Suppressor macrophage (primary cell): ENCODE results near the gene GPR55.
A peak's percentile ranks its signal among the peaks of the same experiment; 100 is the strongest.
"Not testable (repeated sequence)": the region's sequence is repeated elsewhere in the genome, so short reads cannot be mapped to it uniquely, and the experiment has no call there.

Experiments
- DNase-seq, 4 experiments: peaks; one replicate each; pipeline ENCODE4 v3.0.0-alpha.2; 2020 to 2022

The GPR55 gene

GRCh38 chr2:230950874-230951339 lies 25.9 kb upstream of the GPR55 start:
- DNase-seq: no peak

- DNase-seq: no peak
These were observed 25.2 kb upstream of the GPR55 start for GRCh38 chr2:230949966-230950873.

DNA sequence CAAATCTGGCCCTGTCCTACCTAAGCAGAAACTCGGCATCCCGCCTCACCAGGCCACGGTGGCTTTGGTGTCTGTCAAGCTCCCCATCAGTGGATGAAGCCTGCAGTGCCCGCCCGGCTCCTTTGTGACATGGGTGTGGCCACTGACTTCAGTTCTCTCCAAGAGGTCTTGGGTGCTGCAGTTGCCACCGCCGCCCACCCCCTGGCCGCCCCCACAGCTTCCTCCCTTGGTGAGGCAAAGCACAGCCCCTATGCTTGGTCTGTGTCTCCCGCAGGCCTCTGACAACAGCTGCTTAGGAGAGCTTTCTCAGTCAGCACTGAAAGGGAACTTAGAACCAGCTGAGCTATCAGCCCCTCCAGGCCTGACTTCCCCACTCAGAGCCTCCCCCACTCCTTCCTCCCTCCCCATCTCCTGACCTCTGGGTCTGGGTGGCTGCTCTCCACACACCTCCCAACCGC lies 22.9 kb upstream of the GPR55 start:
- DNase-seq: peak; percentile 83 to 93 (median 92)

DNA sequence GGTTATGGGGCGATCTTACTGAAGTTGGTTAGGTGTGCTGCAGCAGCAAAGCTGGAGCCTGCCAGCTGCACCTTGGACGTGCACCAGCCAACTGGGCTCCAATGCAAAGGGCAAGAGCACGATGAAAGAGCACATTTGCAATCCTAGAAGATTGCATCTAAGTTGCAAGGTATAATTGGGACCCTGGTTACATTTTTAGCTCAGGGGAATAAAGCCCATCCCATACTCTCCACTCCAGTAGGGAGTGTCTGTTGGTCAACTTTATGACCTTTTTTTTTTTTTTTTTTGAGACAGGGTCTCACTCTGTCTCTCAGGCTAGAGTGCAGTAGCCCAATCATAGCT lies 22.2 kb upstream of the GPR55 start:
- DNase-seq: no peak

- DNase-seq: no peak
These were observed 21.6 kb upstream of the GPR55 start for GRCh38 chr2:230946429-230947234.

DNA sequence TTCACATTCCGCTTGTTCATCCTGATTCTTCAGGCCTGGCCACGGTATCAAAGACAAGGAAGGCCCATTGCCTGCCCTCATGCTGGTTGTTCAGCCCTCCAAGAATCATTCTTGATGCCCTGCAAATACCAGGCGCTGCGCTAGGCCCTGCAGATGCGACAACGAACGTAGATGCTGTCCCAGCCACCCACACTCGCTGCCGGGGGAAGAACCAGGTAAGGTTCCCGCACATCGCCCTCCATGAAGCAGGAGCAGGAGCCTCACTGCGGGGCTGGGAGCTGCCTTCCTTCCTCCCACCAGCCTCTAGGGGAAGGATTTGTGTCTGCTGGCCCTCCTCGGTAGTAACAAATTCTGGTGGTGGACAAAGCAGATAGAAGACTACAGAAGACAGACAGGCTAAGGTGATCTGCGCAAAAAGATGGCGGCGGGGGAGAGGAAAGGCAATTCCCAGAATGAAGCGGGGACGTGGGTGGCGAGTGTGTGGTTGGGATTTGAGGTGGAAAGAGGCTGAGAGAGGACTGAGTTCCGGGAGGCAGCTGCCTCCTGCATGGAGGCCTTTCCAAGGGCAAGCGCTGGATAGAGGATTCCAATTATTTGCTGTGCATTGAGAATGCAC lies 19.8 kb upstream of the GPR55 start:
- DNase-seq: no peak

DNA sequence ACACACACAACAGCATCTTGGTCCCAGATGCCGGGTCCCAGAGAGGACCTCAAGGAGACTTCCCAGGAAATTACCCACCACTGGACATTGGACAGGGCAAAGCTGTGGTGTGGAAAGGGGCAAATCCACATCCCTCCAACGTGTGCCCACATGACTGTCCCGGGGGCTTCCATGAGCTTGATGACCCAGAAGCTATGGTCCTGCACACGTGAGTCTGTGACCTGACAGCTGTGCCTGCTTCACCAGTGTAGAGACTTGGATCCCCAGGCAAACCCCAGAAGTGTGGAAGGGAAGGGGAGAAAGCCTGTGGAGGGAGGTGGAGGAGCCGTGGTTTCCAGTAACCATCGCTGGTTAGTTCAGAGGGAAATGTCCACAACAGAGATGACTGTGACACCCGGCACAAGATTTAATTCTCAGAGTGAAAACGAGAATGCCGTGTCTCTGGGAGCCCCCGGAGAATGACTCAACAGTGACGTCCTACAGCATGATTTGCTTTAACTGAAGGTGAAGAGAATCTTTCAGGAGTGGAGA lies 19.1 kb upstream of the GPR55 start:
- peak in 2 of 4 experiments; percentile 22 to 26 for DNase-seq

DNA sequence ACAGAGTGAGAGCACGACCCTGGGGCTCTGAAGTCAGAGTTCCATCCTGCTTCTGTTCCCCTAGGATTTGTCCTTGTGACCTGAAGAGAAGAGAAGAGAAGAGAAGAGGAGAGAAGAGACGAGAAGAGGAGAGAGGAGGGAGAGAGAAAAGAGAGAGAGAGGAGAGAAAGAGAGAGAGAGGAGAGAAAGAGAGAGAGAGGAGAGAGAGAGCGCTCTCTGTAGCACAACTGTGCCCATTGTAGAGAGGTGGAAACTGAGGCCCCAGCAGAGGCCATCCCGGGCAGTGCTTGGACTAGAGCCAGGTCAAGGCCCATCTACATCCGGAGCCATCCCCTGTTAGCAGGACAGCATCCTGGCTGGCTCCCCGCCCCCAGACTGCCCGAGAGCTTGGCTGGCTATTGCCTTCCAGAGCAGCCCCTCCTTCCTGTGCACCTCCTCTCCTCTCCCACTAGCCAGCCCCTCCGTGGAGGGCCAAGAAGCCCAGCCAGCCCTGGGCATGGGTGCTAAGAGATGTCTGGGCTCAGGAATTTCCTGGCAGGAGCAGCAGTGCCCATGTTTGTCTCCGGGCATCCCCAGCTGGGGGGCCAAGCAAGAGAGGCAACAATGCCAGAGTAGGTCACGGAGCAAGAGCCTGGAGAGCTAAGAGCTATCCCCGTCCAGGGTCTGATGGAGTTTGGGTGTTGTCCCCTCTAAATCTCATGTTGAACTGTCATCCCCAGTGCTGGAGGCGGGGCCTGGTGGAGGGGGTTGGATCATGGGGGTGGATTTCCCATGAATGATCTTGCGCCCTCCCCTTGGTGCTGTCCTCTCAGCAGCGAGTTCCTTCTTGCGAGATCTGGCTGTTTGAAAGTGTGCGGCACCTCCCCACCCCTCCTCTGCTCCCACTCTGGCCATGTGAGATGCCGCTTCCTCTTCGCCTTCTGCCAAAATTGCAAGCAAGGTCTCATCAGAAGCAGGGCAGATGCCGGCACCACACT lies 18.2 kb upstream of the GPR55 start:
- DNase-seq: peak; percentile 83 to 93 (median 91)

- no peak for DNase-seq
These were observed 17.3 kb upstream of the GPR55 start for GRCh38 chr2:230942371-230942770.

GRCh38 chr2:230941202-230942180 lies 16.4 kb upstream of the GPR55 start:
- no peak for DNase-seq

DNA sequence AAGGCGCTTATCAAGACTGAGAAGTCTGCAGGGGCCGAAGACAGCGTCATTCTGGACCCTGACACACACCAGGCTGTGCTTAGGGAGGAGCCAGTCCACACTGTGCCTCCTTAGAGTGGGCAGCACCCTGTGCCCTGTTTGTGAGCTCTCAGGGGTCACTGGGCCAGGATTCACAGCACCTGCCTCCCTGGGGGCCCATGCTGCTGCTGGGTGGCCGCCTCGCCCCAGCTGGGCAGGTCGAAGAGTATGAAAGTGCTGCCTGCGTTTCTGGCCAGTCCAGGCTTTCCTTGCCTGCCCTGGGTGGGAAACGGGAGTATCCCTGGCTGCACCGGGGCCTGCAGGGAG lies 15.4 kb upstream of the GPR55 start:
- no peak for DNase-seq

- DNase-seq: no peak
These were observed 14.8 kb upstream of the GPR55 start for GRCh38 chr2:230939691-230940470.

DNA sequence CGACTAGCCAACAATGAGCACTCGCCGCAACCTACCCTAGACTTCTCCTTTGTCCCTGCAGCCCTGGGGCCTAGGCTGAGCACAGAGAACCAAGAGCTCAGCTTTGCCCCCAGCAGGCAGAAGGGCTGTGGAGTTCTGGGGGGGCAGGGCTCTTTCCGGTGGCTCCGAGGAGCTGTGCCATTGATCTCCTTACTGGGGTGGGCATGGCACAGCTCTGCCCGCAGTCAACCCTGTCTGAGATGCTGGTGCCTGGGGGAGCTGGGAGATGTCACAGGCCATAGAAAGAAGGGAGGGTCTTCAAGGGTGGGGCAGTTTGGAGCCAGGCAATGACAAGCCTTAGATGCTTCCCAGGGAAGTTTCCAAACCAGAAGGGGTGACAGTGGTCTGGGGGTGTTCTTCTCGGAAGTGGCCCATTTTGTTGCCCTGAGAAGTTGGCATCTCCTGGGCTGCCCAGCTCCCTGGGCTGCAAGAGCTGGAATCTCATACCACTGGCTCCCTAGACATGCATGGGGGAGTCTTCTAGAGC lies 14.1 kb upstream of the GPR55 start:
- DNase-seq: no peak

- no peak for DNase-seq
These were observed 13.5 kb upstream of the GPR55 start for GRCh38 chr2:230938516-230939065.

DNA sequence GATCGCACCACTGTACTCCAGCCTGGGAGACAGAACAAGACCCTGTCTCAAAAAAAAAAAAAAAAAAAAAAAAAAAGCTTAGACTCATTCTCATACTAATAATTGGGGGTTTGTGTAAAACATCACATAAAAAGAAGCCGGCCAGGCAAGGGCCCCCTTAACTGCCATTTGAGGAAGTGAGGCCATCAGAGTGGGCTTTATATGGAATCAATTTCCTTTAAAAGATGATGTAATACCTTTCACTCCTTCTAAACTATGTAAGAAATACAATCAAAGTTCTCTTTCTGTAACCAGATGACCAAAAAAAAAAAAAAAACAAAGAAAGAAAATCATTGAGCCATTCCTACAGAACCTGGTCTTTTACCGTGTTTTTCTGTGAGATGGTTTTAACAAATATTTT lies 13.1 kb upstream of the GPR55 start:
- DNase-seq: no peak

DNA sequence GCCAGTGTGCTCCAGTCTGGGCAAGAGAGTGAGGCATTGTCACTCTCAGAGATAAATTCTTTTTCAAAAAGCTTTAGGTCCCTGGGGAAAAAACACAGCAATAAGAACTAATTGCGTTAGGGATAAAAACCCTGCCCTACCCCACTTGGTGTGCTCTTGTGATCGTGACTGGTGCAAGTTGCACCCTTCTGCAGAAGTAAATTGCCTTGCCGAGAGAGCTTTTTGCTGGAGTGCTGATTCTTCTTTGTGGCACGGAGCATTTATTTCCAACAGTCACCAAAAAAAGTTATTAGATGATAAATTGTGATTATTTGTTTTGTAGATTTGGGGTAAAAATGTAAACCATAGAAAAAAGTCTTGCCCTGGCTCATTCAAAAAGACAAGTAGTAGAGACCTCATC lies 12.3 kb upstream of the GPR55 start:
- DNase-seq: no peak

DNA sequence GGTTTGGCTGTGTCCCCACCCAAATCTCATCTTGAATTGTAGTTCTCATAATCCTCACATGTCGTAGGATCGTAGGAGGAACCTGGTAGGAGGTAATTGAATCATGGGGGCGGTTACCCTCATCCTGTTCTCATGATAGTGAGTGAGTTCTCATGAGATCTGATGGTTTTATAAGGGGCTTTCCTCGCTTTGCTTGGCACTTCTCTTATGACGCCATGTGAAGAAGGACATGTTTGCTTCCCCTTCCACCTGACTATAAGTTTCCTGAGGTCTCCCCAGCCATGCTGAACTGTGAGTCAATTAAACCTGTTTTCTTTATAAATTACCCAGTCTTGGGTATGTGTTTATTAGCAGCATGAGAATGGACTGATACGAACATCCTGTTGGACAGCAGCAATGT lies 11.2 kb upstream of the GPR55 start:
- not testable (repeated sequence) for DNase-seq

DNA sequence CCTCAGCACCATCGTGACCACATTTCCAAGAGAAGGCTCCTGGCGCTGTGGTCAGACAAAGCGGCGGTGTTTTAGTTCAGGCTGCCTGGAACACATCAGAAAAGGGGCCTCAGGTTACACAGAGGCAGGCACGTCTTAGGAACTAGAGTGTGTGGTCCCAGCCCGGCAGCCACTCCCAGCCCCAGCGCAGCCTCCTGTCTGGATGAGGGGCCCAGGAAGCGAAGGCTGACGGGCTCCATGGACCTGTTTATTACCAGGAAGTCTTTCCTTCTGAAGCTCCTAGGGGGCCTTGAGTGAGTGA lies 10.0 kb upstream of the GPR55 start:
- DNase-seq: no peak
